ENCODE data around the gene PIGU. TPM values are rescaled to one million over a fixed set of nuclear protein-coding genes. Genes with fewer than 3 reads are reported as not detected.

Gene PIGU
- total RNA-seq, 2 donors from 2014 or later, result 35.8 to 41.2 TPM

GRCh38 chr20:34564833-34565232, 112.1 kb downstream of the PIGU start:
- Histone ChIP-seq H3K4me3 (ENCODE audit: low read length) (no peak overlapping the region), H3K36me3 (ENCODE audit: control insufficient read depth, insufficient read depth, low read length) (no peaks in the 10 kb centered on the region), H3K4me1 (ENCODE audit: control insufficient read depth, insufficient read depth, low read length) (no peaks in the 10 kb centered on the region), H3K9ac (ENCODE audit: extremely low read depth, low read length, poor library complexity, severe bottlenecking) (no peak overlapping the region), H3K9me3 (ENCODE audit: control insufficient read depth, low read length) (no peaks in the 10 kb centered on the region), H3K27me3 (ENCODE audit: control insufficient read depth, insufficient read depth, low read length, poor library complexity, severe bottlenecking) (no peaks in the 10 kb centered on the region), H3K27ac (ENCODE audit: low read depth, low read length) (no peak overlapping the region)
- H3K4me1 Mint-ChIP-seq, result peaks cover 9% of the 10 kb centered on the region
- no peak for DNase-seq
- no peak for TF ChIP-seq CTCF (conservative IDR thresholded peaks at IDR 0.05)
- H3K36me3 Mint-ChIP-seq (ENCODE audit: low read depth), result peaks cover 10% of the 10 kb centered on the region
- H3K27me3 Mint-ChIP-seq (ENCODE audit: insufficient read depth), result no peaks in the 10 kb centered on the region
- H3K4me3 Mint-ChIP-seq, result no peak overlapping the region
- H3K27ac Mint-ChIP-seq, result no peak overlapping the region
- H3K9me3 Mint-ChIP-seq, result no peaks in the 10 kb centered on the region
- 87 to 93% methylated on average over 5 to 7 of the region's 7 CpGs for WGBS, 2 experiments (ENCODE audit: insufficient coverage in 1 of 2, insufficient read length in 1 of 2)

DNA sequence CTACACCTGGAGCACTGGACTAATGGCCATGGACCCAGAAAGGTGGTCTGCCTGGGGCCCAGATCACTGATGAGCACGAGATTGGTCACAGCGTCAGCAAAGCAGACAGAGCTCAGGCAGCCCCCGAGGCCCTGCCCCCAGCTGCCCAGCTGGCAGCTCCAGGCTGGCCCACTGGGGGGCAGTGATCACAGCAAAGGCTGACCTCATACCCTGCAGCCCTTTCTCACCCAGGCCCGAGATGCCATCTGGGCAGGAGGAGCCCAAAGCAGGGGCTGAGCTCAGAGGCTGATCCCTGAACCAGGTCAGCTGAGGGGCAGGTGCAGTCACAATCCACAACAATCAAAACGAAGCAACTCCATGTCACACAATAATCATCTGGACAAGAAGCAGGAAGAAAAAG, 114.3 kb downstream of the PIGU start:
- peak; percentile 81 for DNase-seq

GRCh38 chr20:34561661-34562060, 115.2 kb downstream of the PIGU start:
- Mint-ChIP-seq H3K4me1 (peaks cover 5% of the 10 kb centered on the region), H3K27me3 (ENCODE audit: insufficient read depth) (peaks cover 11% of the 10 kb centered on the region), H3K4me3 (no peak overlapping the region), H3K9me3 (no peaks in the 10 kb centered on the region), H3K36me3 (ENCODE audit: low read depth) (peaks cover 6% of the 10 kb centered on the region), H3K27ac (no peak overlapping the region)
- no peak for DNase-seq
- Histone ChIP-seq H3K4me1 (ENCODE audit: control insufficient read depth, insufficient read depth, low read length) (no peaks in the 10 kb centered on the region), H3K4me3 (ENCODE audit: low read length) (no peak overlapping the region), H3K9ac (ENCODE audit: extremely low read depth, low read length, poor library complexity, severe bottlenecking) (no peak overlapping the region), H3K36me3 (ENCODE audit: control insufficient read depth, insufficient read depth, low read length) (no peaks in the 10 kb centered on the region), H3K9me3 (ENCODE audit: control insufficient read depth, low read length) (no peaks in the 10 kb centered on the region), H3K27me3 (ENCODE audit: control insufficient read depth, insufficient read depth, low read length, poor library complexity, severe bottlenecking) (no peaks in the 10 kb centered on the region), H3K27ac (ENCODE audit: low read depth, low read length) (no peak overlapping the region)
- WGBS, 2 experiments (ENCODE audit: insufficient coverage in 1 of 2, insufficient read length in 1 of 2), result 94% methylated on average over 10 of the region's 10 CpGs
- no peak for TF ChIP-seq CTCF (conservative IDR thresholded peaks at IDR 0.05)

More for the DNA sequence above, 114.3 kb downstream of the PIGU start:
- H3K36me3 Mint-ChIP-seq (ENCODE audit: low read depth), result peaks cover 6% of the 10 kb centered on the region
- H3K27me3 Mint-ChIP-seq (ENCODE audit: insufficient read depth), result peaks cover 8% of the 10 kb centered on the region
- H3K27ac Mint-ChIP-seq, result no peak overlapping the region
- Histone ChIP-seq H3K27ac (ENCODE audit: low read depth, low read length) (no peak overlapping the region), H3K27me3 (ENCODE audit: control insufficient read depth, insufficient read depth, low read length, poor library complexity, severe bottlenecking) (no peaks in the 10 kb centered on the region), H3K9me3 (ENCODE audit: control insufficient read depth, low read length) (no peaks in the 10 kb centered on the region), H3K4me3 (ENCODE audit: low read length) (no peak overlapping the region), H3K4me1 (ENCODE audit: control insufficient read depth, insufficient read depth, low read length) (no peaks in the 10 kb centered on the region), H3K9ac (ENCODE audit: extremely low read depth, low read length, poor library complexity, severe bottlenecking) (no peak overlapping the region), H3K36me3 (ENCODE audit: control insufficient read depth, insufficient read depth, low read length) (no peaks in the 10 kb centered on the region)
- 80% methylated on average over 4 of the region's 5 CpGs; no CpG with 5 or more reads in 1 of the 2 experiments for WGBS, 2 experiments (ENCODE audit: insufficient coverage in 1 of 2, insufficient read length in 1 of 2)
- H3K9me3 Mint-ChIP-seq, result no peaks in the 10 kb centered on the region
- peaks cover 6% of the 10 kb centered on the region for H3K4me1 Mint-ChIP-seq
- H3K4me3 Mint-ChIP-seq, result no peak overlapping the region
- peak; percentile 78 for TF ChIP-seq CTCF (conservative IDR thresholded peaks at IDR 0.05)

All from endodermal cell (in vitro differentiated cells).